Measurements from ENCODE around the gene STX18. TPM values are rescaled to one million over a fixed set of nuclear protein-coding genes. Genes with fewer than 3 reads are reported as not detected.

The STX18 gene
- total RNA-seq, 2 experiments from 2014 or later = 28.8 to 32.0 TPM

DNA sequence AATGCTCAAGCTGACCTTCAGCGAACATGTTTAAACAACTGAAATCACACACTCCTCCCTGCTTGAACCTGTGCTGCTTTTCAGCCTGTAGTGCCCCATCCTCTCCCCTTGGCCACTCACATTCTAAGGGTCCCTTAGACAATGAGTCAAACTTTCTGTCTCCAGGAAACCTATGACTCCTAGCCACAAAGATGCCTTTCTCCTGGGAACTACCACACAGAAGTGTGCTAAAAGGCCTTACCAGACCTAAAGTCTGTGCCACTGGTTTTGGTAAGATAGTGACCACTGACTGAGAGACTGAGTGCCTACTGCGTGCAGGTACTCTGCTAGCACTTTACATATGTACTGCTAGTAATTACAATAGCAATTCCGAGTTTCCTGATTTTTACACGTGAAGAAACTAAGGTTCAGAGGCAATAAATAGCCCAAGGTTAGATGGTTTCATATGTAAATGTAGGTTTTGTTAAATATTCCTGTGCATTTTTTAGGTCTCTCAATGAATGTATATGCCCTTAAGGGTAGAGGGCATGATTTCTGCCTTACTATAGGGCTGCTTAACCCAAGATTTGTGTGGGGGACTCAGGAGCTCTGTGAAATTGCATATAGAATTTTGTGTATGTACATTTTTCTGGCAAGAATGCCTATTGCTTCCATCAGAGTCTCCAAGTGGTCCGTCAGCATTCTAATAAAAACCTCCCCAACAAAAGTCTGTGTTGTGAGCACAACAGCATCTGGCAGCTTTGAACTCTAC, 83.9 kb downstream of the STX18 start:
- ChIA-PET CTCF (no interaction called here), POLR2A (no interaction called here)

DNA sequence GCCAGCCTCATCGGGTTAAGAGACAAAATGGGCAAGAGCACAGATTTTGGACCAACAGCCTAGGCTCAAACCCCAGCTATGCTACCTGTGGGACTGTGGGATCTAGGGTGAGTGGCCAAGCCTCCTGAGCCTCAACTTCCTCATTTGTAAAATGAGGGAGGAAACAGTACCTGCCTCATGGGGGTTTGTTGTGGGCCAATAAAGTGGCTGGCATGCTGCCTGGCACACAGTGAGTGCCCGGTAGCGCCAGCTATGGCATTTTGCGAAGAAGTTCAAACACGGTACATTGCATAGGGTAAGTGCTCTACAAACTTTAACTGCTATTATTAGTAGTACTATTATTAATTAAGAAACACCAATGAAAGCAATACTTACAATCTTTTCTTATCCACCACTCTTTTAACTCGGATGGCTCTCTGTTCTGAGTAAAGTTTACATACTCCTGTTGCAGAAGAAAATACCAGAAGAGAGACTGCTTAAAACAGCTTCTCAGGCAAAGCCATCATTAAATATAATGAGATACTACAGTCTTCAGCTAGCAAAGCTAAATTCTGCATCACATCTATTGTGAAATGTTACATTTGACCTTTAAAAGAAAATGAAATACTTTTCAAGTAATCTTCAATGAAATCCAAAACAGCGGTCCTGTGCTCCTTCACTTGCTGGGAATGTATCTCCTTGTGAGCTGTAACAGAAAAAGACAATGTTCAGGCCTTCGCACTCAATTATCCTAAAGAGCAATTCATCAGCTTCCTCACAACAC, 84.9 kb downstream of the STX18 start:
- ChIA-PET CTCF (no interaction called here), POLR2A (no interaction called here)

DNA sequence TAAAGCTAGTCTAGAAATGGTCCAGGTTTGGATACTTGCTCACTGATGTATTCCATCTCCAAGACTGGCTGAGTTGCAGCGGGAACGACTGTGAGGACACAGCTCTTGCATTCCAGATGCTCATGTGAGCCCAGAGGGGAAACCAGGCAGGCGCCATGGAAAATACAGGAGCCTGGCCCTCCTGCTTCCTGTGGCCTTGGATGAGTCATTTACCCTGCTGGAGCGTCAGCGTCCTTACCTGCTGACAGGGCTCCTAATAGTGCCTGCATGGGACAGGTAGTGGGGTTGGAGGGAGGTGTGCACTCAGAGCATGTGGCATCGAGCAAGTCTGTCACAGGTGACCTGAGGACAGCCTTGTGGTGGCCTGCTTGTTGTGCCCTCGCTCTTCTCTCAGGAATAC, 85.5 kb downstream of the STX18 start:
- CTCF ChIA-PET = no interaction called here
- POLR2A ChIA-PET = no interaction called here

DNA sequence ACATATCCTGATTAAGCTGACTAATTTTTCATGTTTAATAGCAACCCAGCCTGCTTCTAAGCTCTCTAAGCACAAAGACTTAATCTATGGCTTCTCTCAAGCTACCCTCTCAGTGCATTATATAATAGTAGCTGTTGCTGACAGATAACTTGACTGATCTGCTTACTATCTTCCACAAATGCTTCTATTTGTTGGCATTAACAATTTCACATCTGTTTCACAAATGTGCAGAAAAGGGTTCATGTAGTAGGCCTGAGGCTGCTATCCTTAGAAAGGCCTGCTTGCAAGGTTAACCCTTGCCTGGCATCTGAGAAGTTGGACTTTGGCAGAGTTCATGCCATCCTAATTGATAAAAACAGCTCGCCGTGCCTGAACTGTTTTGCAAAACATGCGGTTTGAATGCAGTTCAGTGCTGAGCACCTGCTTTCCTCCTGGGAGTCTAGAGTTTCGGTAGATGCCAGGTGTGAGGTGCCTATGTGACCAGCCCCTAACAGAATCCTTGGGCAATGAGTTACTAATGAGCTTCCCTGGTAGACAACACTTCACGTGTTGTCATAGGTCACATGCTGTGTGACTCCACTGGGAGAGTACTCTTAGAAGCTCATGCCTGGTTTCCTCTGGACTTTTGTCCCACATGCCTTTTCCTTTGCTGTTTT, 86.5 kb downstream of the STX18 start:
- CTCF ChIA-PET = no interaction called here
- POLR2A ChIA-PET = no interaction called here

DNA sequence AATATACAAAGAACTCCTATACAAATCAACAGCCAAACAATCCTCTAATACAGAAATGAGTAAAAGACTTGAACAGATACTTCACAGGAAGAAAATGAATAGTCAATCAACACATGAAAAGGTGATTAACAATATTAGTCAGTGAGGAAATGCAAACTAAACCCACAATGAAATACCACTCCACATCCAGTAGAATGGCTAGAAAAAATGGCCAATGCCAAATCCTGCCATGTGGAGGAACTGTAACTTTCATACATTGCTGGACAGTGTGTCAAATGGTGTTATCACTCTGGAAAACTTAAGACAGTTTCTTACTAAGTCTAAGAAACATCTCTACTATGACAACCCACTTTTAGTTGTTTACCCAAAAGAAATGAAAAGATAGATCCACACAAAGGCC, 95.4 kb downstream of the STX18 start:
- ChIA-PET CTCF (no interaction called here), POLR2A (no interaction called here)

DNA sequence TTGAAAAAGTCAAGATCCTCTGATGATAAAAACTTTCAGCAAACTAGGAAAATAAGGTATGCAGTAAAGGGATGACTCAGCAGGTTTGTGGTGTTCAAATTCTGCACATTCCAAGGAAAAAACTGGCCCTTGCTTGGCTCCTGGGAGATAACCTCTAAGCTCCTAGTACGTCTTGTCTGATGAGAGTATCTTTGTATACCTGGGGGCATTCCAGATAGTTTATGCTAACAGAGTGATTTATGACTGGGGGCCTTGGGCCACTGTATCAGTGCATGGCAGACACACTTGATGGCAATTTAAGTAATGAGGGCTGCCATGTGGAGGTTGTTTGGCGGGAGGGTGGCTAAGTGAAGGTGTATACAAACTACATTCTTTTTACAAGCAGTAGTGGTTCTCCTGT, 98.0 kb downstream of the STX18 start:
- ChIA-PET CTCF (no interaction called here), POLR2A (no interaction called here)

DNA sequence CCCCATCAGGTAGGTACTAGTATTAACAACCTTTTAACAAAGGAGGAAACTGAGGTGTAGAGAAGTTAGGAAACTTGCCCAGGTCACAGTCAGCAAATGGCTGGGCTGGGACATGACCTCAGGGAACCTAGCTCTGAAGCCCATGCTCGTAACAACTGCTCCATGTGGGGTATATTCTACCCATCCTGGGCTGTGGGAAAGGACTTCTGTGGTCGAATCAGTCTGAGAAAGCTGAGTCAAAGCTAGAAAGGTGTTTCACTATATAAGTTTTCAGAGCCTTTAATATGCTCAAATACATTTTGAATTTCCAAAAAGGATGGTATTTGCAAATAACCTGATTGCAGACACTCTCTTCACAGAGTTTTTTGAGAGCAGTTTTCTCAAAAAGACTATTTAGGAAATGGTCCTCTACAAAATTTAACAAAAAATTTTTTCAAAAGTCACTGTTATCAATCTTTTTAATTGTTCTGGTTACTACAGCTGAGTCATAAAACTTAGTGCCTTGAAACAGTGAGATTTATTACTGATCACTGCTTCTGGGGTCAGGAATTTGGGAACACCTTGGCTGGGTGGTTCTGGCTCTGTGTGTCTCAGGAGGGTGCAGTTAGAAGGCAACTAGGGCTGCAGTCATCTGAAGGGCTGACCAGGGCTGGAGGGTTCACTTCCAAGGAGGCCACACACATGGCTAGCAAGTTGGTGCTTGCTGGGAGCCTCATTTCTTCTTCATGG, 101.4 kb downstream of the STX18 start:
- ChIA-PET CTCF (interaction anchor here (1.2 kb wide), 1 partner anchor 10 kb away, joined by 4 read pairs; no protein-coding TSS in a partner anchor), POLR2A (no interaction called here)

DNA sequence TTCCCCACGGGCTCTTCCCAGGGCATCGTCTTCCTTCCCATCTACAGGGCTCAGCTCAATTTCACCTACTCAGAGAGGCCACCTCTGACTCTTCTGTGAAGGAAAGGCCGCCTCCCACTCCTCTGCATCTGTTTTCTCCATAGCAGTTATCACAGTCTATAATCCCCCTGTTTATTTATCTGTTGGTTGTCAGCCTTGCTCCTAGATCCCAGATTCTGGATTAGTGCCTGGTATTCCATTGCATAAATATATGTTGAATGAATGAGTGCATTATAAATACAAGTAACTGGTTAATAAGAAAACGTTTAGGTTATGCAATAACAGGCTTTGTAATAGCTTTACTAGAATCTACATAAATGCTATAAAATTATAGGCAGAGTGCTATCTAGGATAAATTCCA, 102.1 kb downstream of the STX18 start:
- ChIA-PET POLR2A (no interaction called here), CTCF (interaction anchor here (1.2 kb wide), 1 partner anchor 9 kb away, joined by 4 read pairs; no protein-coding TSS in a partner anchor)

DNA sequence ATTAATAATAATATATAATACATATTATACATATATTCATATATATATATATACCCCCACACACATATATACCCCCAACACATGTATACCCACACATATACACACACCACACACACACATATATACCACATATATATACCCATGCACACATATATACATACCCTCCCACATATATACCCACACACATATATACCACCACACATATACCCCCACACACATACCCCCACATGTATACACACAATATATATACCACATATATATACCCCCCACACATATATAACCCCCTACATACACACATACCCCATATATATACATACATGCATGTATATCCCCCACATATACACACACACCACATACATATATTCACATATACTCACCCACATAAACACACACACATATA, 103.0 kb downstream of the STX18 start:
- ChIA-PET CTCF (interaction anchor here (1.2 kb wide), 1 partner anchor 8 kb away, joined by 4 read pairs; no protein-coding TSS in a partner anchor), POLR2A (no interaction called here)

DNA sequence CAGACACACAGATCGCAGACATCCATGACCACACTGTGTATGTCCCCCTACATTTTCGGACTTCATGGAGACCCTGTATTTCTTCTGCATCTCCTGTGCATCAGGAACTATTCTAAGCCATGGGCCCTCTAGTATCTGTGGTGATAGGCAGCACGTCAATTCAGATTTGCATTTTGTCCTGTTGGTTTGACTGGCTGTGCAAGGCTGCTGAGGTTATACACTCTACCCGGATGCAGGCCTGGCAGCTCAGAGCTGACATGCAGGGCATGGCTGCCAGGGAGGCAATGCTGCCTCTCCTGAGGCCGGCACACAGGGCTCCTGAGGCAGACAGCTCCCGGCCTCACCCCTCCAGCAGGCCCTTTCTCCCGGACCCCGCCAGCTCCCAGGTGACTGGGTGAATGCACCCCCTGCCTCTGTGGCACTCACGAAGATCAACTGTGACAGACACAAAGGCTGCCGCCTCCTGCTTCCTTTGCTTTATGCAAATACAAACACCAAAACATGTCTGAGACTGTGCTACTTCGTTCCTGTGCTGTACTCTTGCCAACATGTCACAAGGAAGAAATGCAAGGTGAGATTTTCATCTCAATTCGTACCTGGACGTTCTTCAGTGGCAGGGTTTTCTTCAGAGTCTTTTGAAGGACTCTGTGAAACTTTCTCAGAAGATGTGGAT, 103.9 kb downstream of the STX18 start:
- POLR2A ChIA-PET = no interaction called here
- CTCF ChIA-PET = no interaction called here

DNA sequence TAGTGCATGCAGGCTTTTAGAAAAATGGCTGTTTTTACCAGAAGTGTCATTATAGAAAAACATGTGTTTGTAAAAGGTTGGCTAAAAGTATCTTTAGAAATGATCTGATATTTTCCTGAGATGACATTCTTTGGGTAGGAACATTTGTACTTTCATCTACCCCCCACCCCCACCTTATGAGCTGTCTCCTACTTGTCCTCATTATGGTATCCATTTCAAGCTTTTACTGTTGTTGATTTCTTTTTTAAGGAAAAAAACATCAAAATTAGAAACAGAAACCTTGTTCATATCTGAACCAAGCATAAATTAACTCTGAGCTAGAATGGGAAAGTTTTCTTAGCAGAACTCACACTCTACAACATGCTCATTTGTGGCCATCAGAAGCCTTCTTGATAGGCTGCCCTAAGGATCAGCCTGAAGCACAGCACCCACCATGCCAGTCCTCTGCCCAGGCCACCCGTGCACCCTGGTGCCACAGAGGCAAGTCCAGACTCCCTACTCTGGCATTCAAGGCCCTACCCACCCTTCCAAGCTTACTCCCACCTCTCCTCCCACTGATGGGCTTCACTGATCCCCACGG, 105.5 kb downstream of the STX18 start:
- POLR2A ChIA-PET = interaction anchor here (0.6 to 1.0 kb wide), 5 partner anchors 26 to 189 kb away, joined by 3 to 11 read pairs (median 4); no protein-coding TSS in a partner anchor
- CTCF ChIA-PET = interaction anchor here (1.6 kb wide), 1 partner anchor 9 kb away, joined by 4 read pairs; no protein-coding TSS in a partner anchor

DNA sequence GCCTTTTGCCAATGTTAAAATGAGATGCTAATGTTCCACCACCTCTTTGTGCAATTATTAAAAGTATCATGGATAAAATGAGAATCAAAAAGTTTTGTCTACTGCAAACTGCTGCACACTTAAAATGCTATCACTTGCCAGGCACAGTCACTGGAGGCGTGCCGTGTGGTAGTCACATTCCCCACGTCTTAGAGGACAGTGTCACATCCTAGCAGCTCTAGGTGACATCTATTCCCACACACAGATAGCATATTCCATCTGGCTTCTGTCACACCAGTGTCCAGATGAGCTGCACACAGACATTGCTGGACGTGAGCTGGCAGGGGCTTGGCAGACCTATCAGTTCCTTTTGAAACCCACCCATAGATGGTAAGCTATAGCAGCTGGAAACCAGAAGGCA, 107.9 kb downstream of the STX18 start:
- ChIA-PET POLR2A (no interaction called here), CTCF (interaction anchor here (0.8 kb wide), 1 partner anchor 31 kb away, joined by 3 read pairs; no protein-coding TSS in a partner anchor)

DNA sequence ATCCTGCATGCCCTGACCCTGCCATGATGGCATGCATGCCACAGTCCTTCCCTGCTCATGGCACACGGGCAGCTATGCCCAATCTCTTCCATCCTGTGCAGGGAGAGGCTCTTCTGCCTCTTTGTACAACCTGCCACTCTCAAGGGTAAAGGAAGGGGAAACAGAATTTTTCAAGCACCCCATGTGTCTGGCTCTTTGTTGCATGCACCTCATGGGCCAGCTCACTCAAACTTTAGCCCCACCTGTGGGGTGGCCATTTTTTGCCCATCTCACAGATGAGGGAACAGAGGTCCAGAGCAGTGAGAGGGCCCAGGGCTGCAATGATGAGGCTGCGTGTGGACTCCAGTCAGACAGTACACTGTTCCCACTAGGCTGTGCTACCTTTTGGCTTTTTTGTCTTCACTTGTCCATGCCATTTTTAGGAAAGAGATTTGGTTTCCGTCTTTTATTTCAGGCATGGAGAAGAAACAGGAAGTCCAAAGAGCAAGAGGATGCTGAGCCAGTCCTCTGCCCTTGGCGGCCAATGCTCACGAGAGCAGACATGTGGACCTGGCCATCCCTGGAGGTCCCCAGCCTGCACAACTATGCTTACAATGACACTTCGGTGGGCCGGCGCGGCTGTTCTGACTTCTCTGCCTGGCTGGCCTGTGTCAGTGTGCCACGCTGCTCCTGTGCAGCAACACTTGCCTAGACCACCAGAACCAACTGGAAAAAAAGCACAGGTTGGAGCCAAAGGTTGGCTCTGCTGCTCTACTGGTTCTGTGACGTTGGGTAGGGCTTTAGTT, 109.3 kb downstream of the STX18 start:
- CTCF ChIA-PET = interaction anchor here (1.0 kb wide), 1 partner anchor 48 kb away, joined by 3 read pairs; no protein-coding TSS in a partner anchor
- POLR2A ChIA-PET = interaction anchor here (0.5 kb wide), 1 partner anchor 477 kb away, joined by 3 read pairs; no protein-coding TSS in a partner anchor

DNA sequence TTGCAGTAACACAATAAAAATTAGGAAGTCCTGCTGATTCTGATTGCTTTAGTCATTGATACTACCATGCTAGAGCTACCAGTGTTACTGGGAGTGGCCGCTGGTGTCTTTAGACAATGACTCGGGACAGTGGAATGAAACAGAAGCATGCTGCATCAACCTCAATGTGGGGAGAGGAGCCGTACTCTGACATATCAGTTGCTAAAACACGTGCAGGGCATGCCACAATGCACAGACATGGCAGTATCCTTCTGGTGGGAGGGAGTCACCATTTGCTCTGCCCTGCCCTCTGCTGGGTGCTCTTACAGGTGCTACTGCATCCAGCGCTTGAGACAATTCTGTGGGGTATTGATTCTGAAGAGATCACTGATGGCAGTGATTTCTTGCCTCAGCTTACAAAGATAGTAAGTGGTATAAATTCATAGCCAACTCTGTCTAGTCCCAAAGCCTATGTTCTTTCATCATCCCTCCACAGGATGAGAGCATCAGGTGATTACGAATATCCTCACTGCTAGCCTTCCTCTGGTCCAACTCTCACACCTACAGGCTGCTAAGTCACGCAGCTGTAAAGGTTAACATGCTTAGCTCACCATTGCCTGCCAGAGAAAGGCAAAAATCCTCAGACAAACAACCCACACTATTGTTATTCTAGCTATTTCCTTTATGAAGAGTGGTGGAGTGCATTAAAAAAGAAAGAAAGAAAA, 111.2 kb downstream of the STX18 start:
- ChIA-PET CTCF (interaction anchor here (1.3 to 2.2 kb wide), 3 partner anchors 9 to 46 kb away, joined by 4 to 8 read pairs (median 4); no protein-coding TSS in a partner anchor), POLR2A (no interaction called here)

DNA sequence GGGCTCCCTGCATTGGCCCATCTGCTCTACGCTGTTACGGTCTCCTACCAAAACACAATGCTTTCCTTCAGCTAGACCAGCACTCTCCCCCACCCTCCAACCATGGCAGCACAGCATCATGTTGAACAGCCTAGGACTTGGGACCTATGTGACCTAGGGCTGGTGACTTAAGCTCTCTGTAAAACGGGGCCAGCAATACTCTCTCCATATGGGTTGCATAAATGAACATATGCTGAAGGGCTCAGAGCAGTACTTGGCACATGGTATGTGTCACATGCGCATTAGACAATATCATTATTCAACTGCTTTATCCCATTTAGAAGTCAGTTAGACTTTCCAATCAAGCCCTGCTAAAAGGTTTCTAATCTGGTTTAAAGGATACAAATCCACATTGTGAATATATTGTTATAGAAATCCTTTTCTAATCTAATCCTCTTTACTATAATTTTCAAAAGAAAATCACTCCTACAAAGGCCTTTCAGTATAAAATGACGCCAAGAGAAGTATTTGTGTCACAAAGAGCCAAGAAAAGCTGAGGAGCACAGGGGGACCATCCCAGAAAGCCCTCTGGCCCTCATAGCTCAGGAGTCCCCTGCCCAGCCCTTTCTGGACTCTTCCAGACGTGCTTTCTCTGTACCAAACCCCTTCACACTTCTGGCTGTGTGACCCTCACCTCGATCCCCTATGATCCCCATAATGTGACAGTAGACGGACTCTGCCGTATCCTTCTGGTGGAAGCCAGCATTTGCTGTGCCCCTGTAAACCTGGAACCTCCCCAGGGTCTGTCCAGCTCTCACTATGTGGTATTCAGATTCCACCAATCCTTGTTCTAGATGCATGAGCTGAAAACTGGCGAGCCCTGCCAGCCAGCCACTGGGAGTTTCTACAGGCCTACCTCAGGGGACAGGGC, 112.6 kb downstream of the STX18 start:
- ChIA-PET CTCF (no interaction called here), POLR2A (no interaction called here)

DNA sequence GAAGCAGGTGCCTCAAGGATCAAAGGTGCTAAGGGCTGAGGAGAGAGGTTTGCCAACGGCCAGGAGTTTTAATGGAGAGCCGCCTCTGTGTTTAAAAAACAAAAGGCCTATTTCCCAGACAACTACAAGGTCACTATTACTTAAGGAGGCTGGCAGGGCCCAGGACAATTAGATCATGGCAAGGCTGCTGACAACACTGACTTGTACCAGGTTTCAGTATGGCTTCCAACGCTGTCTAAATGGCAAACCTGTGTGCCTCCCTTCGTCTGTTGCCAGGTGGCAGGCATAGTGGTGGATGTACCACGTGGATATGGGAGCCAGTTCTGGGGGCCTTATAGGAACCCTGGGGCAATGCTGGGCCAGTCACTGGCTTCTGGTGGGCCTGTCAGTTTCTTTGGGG, 114.0 kb downstream of the STX18 start:
- POLR2A ChIA-PET = no interaction called here
- CTCF ChIA-PET = interaction anchor here (0.6 kb wide), 1 partner anchor 52 kb away, joined by 4 read pairs; no protein-coding TSS in a partner anchor

All from activated CD8-positive, alpha-beta memory T cell treated with anti-CD3 and anti-CD28 coated beads for 36 hours (primary cell).